ENCODE data around the gene RYR3. TPM values are rescaled to one million over a fixed set of nuclear protein-coding genes. Genes with fewer than 3 reads are reported as not detected.
"Not testable (repeated sequence)": the region's sequence is repeated elsewhere in the genome, so short reads cannot be mapped to it uniquely, and the experiment has no call there.

RYR3 gene
- polyA plus RNA-seq, 5 donors: 6.2 to 12.0 (median 11.2) TPM

- DNase-seq: no peak
Measured at GRCh38 chr15:33757516-33758232, 446.9 kb downstream of the RYR3 start.

GRCh38 chr15:33766389-33766788 is 455.6 kb downstream of the RYR3 start:
- no peak for DNase-seq

- DNase-seq: no peak
Measured at GRCh38 chr15:33768670-33769190, 458.0 kb downstream of the RYR3 start.

- no peak for DNase-seq
Measured at GRCh38 chr15:33773969-33774368, 463.2 kb downstream of the RYR3 start.

- DNase-seq: no peak
Measured at GRCh38 chr15:33778852-33779251, 468.1 kb downstream of the RYR3 start.

- no peak for DNase-seq
Measured at GRCh38 chr15:33780011-33780768, 469.4 kb downstream of the RYR3 start.

GRCh38 chr15:33782966-33783365 is 472.2 kb downstream of the RYR3 start:
- DNase-seq: no peak

- DNase-seq: no peak
Measured at GRCh38 chr15:33785366-33785765, 474.6 kb downstream of the RYR3 start.

- no peak for DNase-seq
Measured at GRCh38 chr15:33788906-33789540, 478.3 kb downstream of the RYR3 start.

- no peak for DNase-seq
Measured at GRCh38 chr15:33794453-33794852, 483.7 kb downstream of the RYR3 start.

- peak; percentile 31 to 36 for DNase-seq
Measured at GRCh38 chr15:33795070-33795469, 484.3 kb downstream of the RYR3 start.

- DNase-seq: peak; percentile 70 to 71
Measured at GRCh38 chr15:33797651-33798050, 486.9 kb downstream of the RYR3 start.

- peak; percentile 63 to 71 for DNase-seq
Measured at GRCh38 chr15:33801954-33802353, 491.2 kb downstream of the RYR3 start.

- DNase-seq: no peak
Measured at GRCh38 chr15:33807665-33808064, 496.9 kb downstream of the RYR3 start.

GRCh38 chr15:33808720-33809457 is 498.1 kb downstream of the RYR3 start:
- no peak for DNase-seq

- DNase-seq: no peak
Measured at GRCh38 chr15:33810073-33810595, 499.4 kb downstream of the RYR3 start.

GRCh38 chr15:33810806-33811205 is 500.0 kb downstream of the RYR3 start:
- DNase-seq: no peak

GRCh38 chr15:33813891-33814290 is 503.1 kb downstream of the RYR3 start:
- no peak for DNase-seq

GRCh38 chr15:33819499-33819898 is 508.7 kb downstream of the RYR3 start:
- DNase-seq: not testable (repeated sequence)

- no peak for DNase-seq
Measured at GRCh38 chr15:33822479-33822878, 511.7 kb downstream of the RYR3 start.

GRCh38 chr15:33823119-33823518 is 512.4 kb downstream of the RYR3 start:
- DNase-seq: no peak

GRCh38 chr15:33825453-33825852 is 514.7 kb downstream of the RYR3 start:
- no peak for DNase-seq
